ENCODE measurements around the gene CHRNA5. TPM values are rescaled to one million over a fixed set of nuclear protein-coding genes. Genes with fewer than 3 reads are reported as not detected.
"Not testable (repeated sequence)": the region's sequence is repeated elsewhere in the genome, so short reads cannot be mapped to it uniquely, and the experiment has no call there.

Gene CHRNA5
- total and polyA plus RNA-seq, 9 of the 15 experiments (the other 6 are each of a cell fraction or from before 2014, with no cell fraction given), result 2.8 to 16.1 (median 11.4) TPM

- Histone ChIP-seq H4K20me1 (replicated peaks; ENCODE audit: control insufficient read depth, insufficient read depth, low read length) (no peaks in the 10 kb centered on the region), H3K27me3 (ENCODE audit: control insufficient read depth in 2 of 2, insufficient read depth in 2 of 2, low read length in 2 of 2) (no peaks in the 10 kb centered on the region), H3K4me1 (replicated peaks in 1 of 2; ENCODE audit: control insufficient read depth in 2 of 2, insufficient read depth in 2 of 2, low read length in 2 of 2) (no peaks in the 10 kb centered on the region), H3K9me1 (ENCODE audit: control insufficient read depth, insufficient read depth, low read length) (no peaks in the 10 kb centered on the region), H3K9ac (ENCODE audit: insufficient read depth in 1 of 2, low read depth in 2 of 2, low read length in 2 of 2) (no peak overlapping the region), H3K9me3 (replicated peaks; ENCODE audit: control insufficient read depth, insufficient read depth, low read depth, low read length) (no peaks in the 10 kb centered on the region), H3K4me3 (no peak overlapping the region), H2AFZ (ENCODE audit: low read depth, low read length) (no peak overlapping the region; the same call in 1 of the 2 replicates), H3K79me2 (ENCODE audit: control insufficient read depth, insufficient read depth, low read length) (no peaks in the 10 kb centered on the region), H3K4me2 (ENCODE audit: insufficient read depth, low read length) (no peak overlapping the region), H3K36me3 (ENCODE audit: control insufficient read depth, insufficient read depth, low read length) (peaks cover 37% of the 10 kb centered on the region; the same call in 2 of the 3 replicates), H3K27ac (ENCODE audit: extremely low read depth, low read depth, low read length) (no peak overlapping the region)
- CTCF ChIA-PET (ENCODE audit: low intra/inter-chr PET ratio), result no interaction called here
- no peak for TF ChIP-seq SRSF3 (IDR thresholded peaks at IDR 0.05; ENCODE audit: insufficient read depth, low read length)
- peak; percentile 55; the same call in 1 of the 2 replicates for TF ChIP-seq BHLHE40 (IDR thresholded peaks at IDR 0.05; ENCODE audit: low read length)
- no TSS peak for BruUV-seq (replicated peaks)
- in situ Hi-C loops (cut with MboI), result no loop called here
- intact Hi-C loops (cut with micrococcal nuclease), result no loop called here
- POLR2A ChIA-PET, result interaction anchor here (0.6 to 8.1 kb wide), 3 partner anchors 12 to 916 kb away, joined by 3 to 62 read pairs (median 22); partner anchors contain the start of genes CHRNA5 and PSMA4
- ATAC-seq, result peak; percentile 31
- WGBS (ENCODE audit: insufficient coverage, low coverage, missing lambda C conversion rate), result 5% methylated on average over 5 of the region's 5 CpGs
- no peak for DNase-seq (ENCODE audit: extremely low read depth in 1 of 4, low spot score in 3 of 4)
- peak; percentile 72 for FAIRE-seq
Measured at GRCh38 chr15:78552597-78552996, 12.7 kb upstream of the CHRNA5 start.

GRCh38 chr15:78560201-78560600 lies 5.1 kb upstream of the CHRNA5 start:
- BruUV-seq (replicated peaks), result not testable (repeated sequence)

More at GRCh38 chr15:78560201-78560600, 5.1 kb upstream of the CHRNA5 start:
- POLR2A ChIA-PET; ATAC-seq; in situ Hi-C loops (cut with MboI); CTCF ChIA-PET (ENCODE audit: low intra/inter-chr PET ratio); H3K9me3 ChIP-seq (replicated peaks; ENCODE audit: control insufficient read depth, insufficient read depth, low read depth, low read length); H3K4me3 ChIP-seq; H3K27me3 ChIP-seq (ENCODE audit: control insufficient read depth in 2 of 2, insufficient read depth in 2 of 2, low read length in 2 of 2); H3K36me3 ChIP-seq (ENCODE audit: control insufficient read depth, insufficient read depth, low read length); H3K27ac ChIP-seq (ENCODE audit: extremely low read depth, low read depth, low read length); intact Hi-C loops (cut with micrococcal nuclease); H3K79me2 ChIP-seq (ENCODE audit: control insufficient read depth, insufficient read depth, low read length); H3K9me1 ChIP-seq (ENCODE audit: control insufficient read depth, insufficient read depth, low read length); H4K20me1 ChIP-seq (replicated peaks; ENCODE audit: control insufficient read depth, insufficient read depth, low read length); DNase-seq (ENCODE audit: extremely low read depth in 1 of 4, low spot score in 3 of 4); H3K4me2 ChIP-seq (ENCODE audit: insufficient read depth, low read length); H3K4me1 ChIP-seq (replicated peaks in 1 of 2; ENCODE audit: control insufficient read depth in 2 of 2, insufficient read depth in 2 of 2, low read length in 2 of 2); FAIRE-seq; H2AFZ ChIP-seq (ENCODE audit: low read depth, low read length); H3K9ac ChIP-seq (ENCODE audit: insufficient read depth in 1 of 2, low read depth in 2 of 2, low read length in 2 of 2): not testable (repeated sequence)
- WGBS (ENCODE audit: insufficient coverage, low coverage, missing lambda C conversion rate), result 61% methylated on average over 10 of the region's 10 CpGs

All from K562 (cell line).